Smooth muscle cell (in vitro differentiated cells): ENCODE results near the gene RUBCNL. TPM values are rescaled to one million over a fixed set of nuclear protein-coding genes. Genes with fewer than 3 reads are reported as not detected.
A peak's percentile ranks its signal among the peaks of the same experiment; 100 is the strongest.

Experiments
- DNase-seq: peaks from one replicate; lab custom pipeline; 2025; ENCODE audit not compliant: unreplicated experiment; lab: John Stamatoyannopoulos, UW
- H2AFZ ChIP-seq: fragments of 200-600 bp; sonication (generic); 2 replicates; pipeline ENCODE4 v1.6.0; 2016; ENCODE audit warnings: antibody characterized with exemption, low read depth, mild to moderate bottlenecking
- H3F3A ChIP-seq: fragments of 200-600 bp; sonication (generic); 2 replicates; pipeline ENCODE4 v1.6.0; 2017; ENCODE audit warnings: antibody characterized with exemption, low read depth
- H3K27ac ChIP-seq: fragments of 200-600 bp; sonication (generic); 2 replicates; pipeline ENCODE4 v1.5.1; 2016; ENCODE audit warnings: low read depth, mild to moderate bottlenecking
- H3K27me3 ChIP-seq: fragments of 200-600 bp; sonication (generic); 2 replicates; pipeline ENCODE4 v1.6.1; 2016; ENCODE audit warnings: low read depth, mild to moderate bottlenecking
- H3K36me3 ChIP-seq: fragments of 200-600 bp; sonication (generic); 2 replicates; pipeline ENCODE4 v1.5.1; 2016; ENCODE audit warnings: low read depth
- H3K4me1 ChIP-seq: fragments of 200-600 bp; sonication (generic); 2 replicates; pipeline ENCODE4 v1.5.1; 2016; ENCODE audit warnings: low read depth
- H3K4me2 ChIP-seq: fragments of 200-600 bp; sonication (generic); 2 replicates; pipeline ENCODE4 v1.6.0; 2016; ENCODE audit warnings: mild to moderate bottlenecking
- H3K4me3 ChIP-seq: fragments of 200-600 bp; sonication (generic); 2 replicates; pipeline ENCODE4 v1.5.1; 2016; ENCODE audit warnings: mild to moderate bottlenecking
- H3K79me2 ChIP-seq: fragments of 200-600 bp; sonication (generic); 2 replicates; pipeline ENCODE4 v1.6.0; 2016; ENCODE audit warnings: low read depth, mild to moderate bottlenecking
- H3K9ac ChIP-seq: fragments of 200-600 bp; sonication (generic); 2 replicates; pipeline ENCODE4 v1.6.0; 2016; ENCODE audit warnings: low read depth
- H3K9me3 ChIP-seq: fragments of 200-600 bp; sonication (generic); replicated peaks from 2 replicates; pipeline ENCODE4 v1.5.1; 2016; ENCODE audit warnings: low read depth
- H4K20me1 ChIP-seq: fragments of 200-600 bp; sonication (generic); 2 replicates; pipeline ENCODE4 v1.6.0; 2016; ENCODE audit warnings: low read depth
- CTCF ChIP-seq: fragments of 200-600 bp; sonication (generic); IDR thresholded peaks from 2 replicates; pipeline ENCODE4 v1.5.1; 2017; ENCODE audit warnings: borderline replicate concordance, mild to moderate bottlenecking, antibody characterized with exemption; ENCODE audit not compliant: insufficient read depth, poor library complexity, severe bottlenecking
- WGBS: methylation state at CpG from one replicate; pipeline ENCODE4 v1.1.7; 2016; ENCODE audit warnings: low lambda C conversion rate; 5-methylcytosine and 5-hydroxymethylcytosine counted together
- polyA plus RNA-seq: library from polyadenylated mRNA; unstranded; fragments of >200 nt; fragmentation: Nextera tagmentation; extraction: Ambion mirVana; gene quantifications from 2 replicates; pipeline ENCODE4 v1.2.1, GENCODE V29; 2016
- total RNA-seq: library from RNA; depleted of rRNA; stranded (reverse); fragments of >200 nt; gene quantifications from 2 replicates; pipeline ENCODE4 v1.2.3, GENCODE V29; 2014

The RUBCNL gene
- total and polyA plus RNA-seq, 2 experiments from 2014 or later: 0.49 TPM; not detected in 1

GRCh38 chr13:46354156-46355087 lies 32.6 kb downstream of the RUBCNL start:
- Histone ChIP-seq H4K20me1 (no peaks in the 10 kb centered on the region), H3K4me3 (no peak overlapping the region), H3K79me2 (no peaks in the 10 kb centered on the region), H3K36me3 (no peaks in the 10 kb centered on the region), H3K9me3 (no peaks in the 10 kb centered on the region), H3K27ac (peak overlapping the region; percentile 90), H3K4me1 (no peaks in the 10 kb centered on the region), H2AFZ (peak overlapping the region; percentile 25), H3K9ac (no peak overlapping the region), H3K27me3 (no peaks in the 10 kb centered on the region), H3F3A (peaks cover 16% of the 10 kb centered on the region), H3K4me2 (peak overlapping the region; percentile 54)
- TF ChIP-seq CTCF: no peak
- DNase-seq: no peak
- WGBS: 59% methylated on average over 9 of the region's 9 CpGs

- DNase-seq: no peak
- no peak for TF ChIP-seq CTCF
- H3K79me2 ChIP-seq: no peaks in the 10 kb centered on the region
- H3K4me1 ChIP-seq: no peaks in the 10 kb centered on the region
- no peak overlapping the region for H3K9ac ChIP-seq
- peaks cover 16% of the 10 kb centered on the region for H3F3A ChIP-seq
- whole genome bisulfite sequencing: 95% methylated on average over 8 of the region's 8 CpGs
- no peak overlapping the region for H3K27ac ChIP-seq
- H3K36me3 ChIP-seq: no peaks in the 10 kb centered on the region
- H2AFZ ChIP-seq: no peak overlapping the region
- H3K4me2 ChIP-seq: no peak overlapping the region
- H3K4me3 ChIP-seq: no peak overlapping the region
- no peaks in the 10 kb centered on the region for H3K27me3 ChIP-seq
- no peaks in the 10 kb centered on the region for H4K20me1 ChIP-seq
- H3K9me3 ChIP-seq: no peaks in the 10 kb centered on the region
Observed at GRCh38 chr13:46352805-46353204, 34.2 kb downstream of the RUBCNL start.

DNA sequence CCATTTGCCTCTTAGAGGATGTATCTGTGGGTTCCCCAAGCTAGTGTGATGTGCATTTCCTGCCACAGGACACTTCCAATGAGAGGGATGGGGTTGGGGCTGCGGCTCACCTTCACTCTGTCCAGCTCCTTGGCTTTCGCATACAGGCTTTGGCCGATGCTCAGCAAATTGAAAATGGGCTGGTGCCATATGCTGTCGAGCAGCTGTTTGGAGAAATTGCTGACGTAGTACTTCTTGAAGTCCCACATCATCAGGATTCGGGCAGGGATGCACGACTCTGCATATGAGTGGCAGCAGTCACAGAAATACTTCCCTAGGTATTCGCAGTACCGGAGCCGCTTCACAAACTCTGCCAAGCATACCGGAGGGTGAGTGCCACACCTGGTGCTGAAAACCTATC lies 37.0 kb downstream of the RUBCNL start:
- Histone ChIP-seq H3K27me3 (no peaks in the 10 kb centered on the region), H3K9ac (no peak overlapping the region), H3K9me3 (no peaks in the 10 kb centered on the region), H3K27ac (no peak overlapping the region), H3F3A (peaks cover 7% of the 10 kb centered on the region), H2AFZ (no peak overlapping the region), H3K4me2 (no peak overlapping the region), H3K36me3 (no peaks in the 10 kb centered on the region), H3K79me2 (no peaks in the 10 kb centered on the region), H3K4me3 (no peak overlapping the region), H4K20me1 (no peaks in the 10 kb centered on the region), H3K4me1 (no peaks in the 10 kb centered on the region)
- DNase-seq: no peak
- 92% methylated on average over 11 of the region's 11 CpGs for WGBS
- TF ChIP-seq CTCF: no peak

DNA sequence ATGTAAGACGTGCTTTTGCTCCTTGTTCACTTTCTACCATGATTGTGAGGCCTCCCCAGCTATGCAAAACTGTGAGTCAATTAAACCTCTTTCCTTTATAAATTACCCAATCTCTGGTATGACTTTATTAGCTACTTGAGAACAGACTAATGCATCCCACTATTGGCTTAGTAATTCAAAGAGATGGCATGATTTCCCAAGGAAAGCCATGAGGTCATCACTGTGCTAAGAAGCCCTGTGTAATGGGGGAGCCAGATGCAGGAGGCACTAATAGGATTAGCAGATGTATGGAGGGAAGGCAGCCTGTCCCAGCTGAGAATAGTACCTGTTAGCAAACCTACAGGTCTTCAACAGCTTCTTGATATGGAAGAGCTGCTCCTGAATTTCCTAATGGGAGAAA lies 38.1 kb downstream of the RUBCNL start:
- no peaks in the 10 kb centered on the region for H3K27me3 ChIP-seq
- 89% methylated on average over 1 of the region's 1 CpG for WGBS

More for the DNA sequence above, 38.1 kb downstream of the RUBCNL start:
- Histone ChIP-seq H3K4me2 (no peak overlapping the region), H2AFZ (no peak overlapping the region), H3K4me3 (no peak overlapping the region), H4K20me1 (no peaks in the 10 kb centered on the region), H3K9ac (no peak overlapping the region), H3K27ac (no peak overlapping the region), H3F3A (peaks cover under 1% of the 10 kb centered on the region), H3K9me3 (no peaks in the 10 kb centered on the region), H3K36me3 (no peaks in the 10 kb centered on the region), H3K79me2 (no peaks in the 10 kb centered on the region), H3K4me1 (no peaks in the 10 kb centered on the region)
- DNase-seq: no peak
- no peak for TF ChIP-seq CTCF
